NCI-H187 (cell line): Measurements from ENCODE around the gene TMEM74B.

Experiments
- DNase-seq, 2 experiments: peaks; one replicate each; lab custom pipeline; 2025; lab: John Stamatoyannopoulos, UW

TMEM74B gene

GRCh38 chr20:1137236-1137635 is 47.5 kb downstream of the TMEM74B start:
- no peak for DNase-seq

DNA sequence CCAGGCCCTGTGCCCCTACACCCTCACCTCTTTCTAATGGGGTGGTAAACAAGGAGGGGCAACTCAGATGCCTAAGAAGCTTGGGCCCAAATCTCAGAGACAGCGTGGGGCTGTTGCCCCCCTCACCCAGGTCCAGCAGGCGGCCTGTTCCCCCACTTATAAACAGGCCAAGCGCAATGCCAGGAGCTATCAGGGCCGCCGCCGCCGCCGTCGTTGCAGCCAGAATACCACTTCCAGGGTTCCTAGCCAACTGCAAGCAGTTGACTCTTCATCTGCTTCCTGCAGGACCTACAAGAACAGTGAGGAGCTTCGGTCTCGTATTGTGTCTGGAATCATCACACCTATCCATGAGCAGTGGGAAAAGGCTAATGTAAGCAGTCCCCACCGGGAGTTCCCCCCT is 49.9 kb downstream of the TMEM74B start:
- DNase-seq = no peak

GRCh38 chr20:1134355-1134754 is 50.4 kb downstream of the TMEM74B start:
- DNase-seq = no peak

GRCh38 chr20:1131354-1131753 is 53.4 kb downstream of the TMEM74B start:
- no peak for DNase-seq

DNA sequence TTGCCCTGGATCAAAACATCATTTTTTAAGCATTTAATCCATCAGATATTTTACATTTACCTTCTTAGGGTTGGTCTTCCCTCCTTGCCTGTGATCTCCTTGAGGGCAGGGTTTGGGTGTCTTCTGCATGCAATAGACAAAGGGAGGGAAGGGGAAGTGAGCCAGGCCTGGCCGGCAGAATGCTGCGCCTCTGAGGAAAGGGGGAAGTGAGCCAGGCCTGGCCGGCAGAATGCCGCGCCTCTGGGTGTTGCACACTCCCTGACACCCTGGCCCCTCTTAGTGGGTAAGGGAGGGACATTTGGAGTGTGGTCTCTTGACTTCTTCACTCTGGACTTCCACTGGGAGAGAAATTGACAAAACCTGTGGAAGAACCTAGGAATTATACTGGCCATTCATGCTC is 53.9 kb downstream of the TMEM74B start:
- DNase-seq = no peak
